Neural progenitor cell (in vitro differentiated cells): Measurements from ENCODE around the gene FDXACB1. TPM values are rescaled to one million over a fixed set of nuclear protein-coding genes. Genes with fewer than 3 reads are reported as not detected.

Source experiments
- DNase-seq: peaks from one replicate; pipeline ENCODE4 v3.0.0-alpha.2; 2016; ENCODE audit warnings: low spot score
- H2AFZ ChIP-seq: fragments of 200-600 bp; sonication (generic); replicated peaks from 2 replicates; pipeline ENCODE4 v1.6.1; 2016; ENCODE audit warnings: antibody characterized with exemption
- H3F3A ChIP-seq: fragments of 200-600 bp; sonication (generic); 2 replicates; pipeline ENCODE4 v1.6.1; 2016; ENCODE audit warnings: antibody characterized with exemption, low read depth
- H3K27ac ChIP-seq: fragments of 200-600 bp; sonication (generic); 2 replicates; pipeline ENCODE4 v1.5.1; 2016; ENCODE audit warnings: mild to moderate bottlenecking
- H3K27me3 ChIP-seq: fragments of 200-600 bp; sonication (generic); 2 replicates; pipeline ENCODE4 v1.6.1; 2016; ENCODE audit warnings: mild to moderate bottlenecking, moderate library complexity
- H3K36me3 ChIP-seq: fragments of 200-600 bp; sonication (generic); 2 replicates; pipeline ENCODE4 v1.5.1; 2016
- H3K4me1 ChIP-seq: fragments of 200-600 bp; sonication (generic); 2 replicates; pipeline ENCODE4 v1.6.1; 2016; ENCODE audit warnings: mixed run types
- H3K4me2 ChIP-seq: fragments of 200-600 bp; sonication (generic); 2 replicates; pipeline ENCODE4 v1.6.1; 2016
- H3K4me3 ChIP-seq: fragments of 200-600 bp; sonication (generic); 2 replicates; pipeline ENCODE4 v1.5.1; 2016
- H3K79me2 ChIP-seq: fragments of 200-600 bp; sonication (generic); 2 replicates; pipeline ENCODE4 v1.6.1; 2016; ENCODE audit warnings: low read depth
- H3K9ac ChIP-seq: fragments of 200-600 bp; sonication (generic); 2 replicates; pipeline ENCODE4 v1.6.1; 2016
- H3K9me3 ChIP-seq: fragments of 200-600 bp; sonication (generic); 2 replicates; pipeline ENCODE4 v1.5.1; 2016; ENCODE audit warnings: low read depth
- H4K20me1 ChIP-seq: fragments of 200-600 bp; sonication (generic); 2 replicates; pipeline ENCODE4 v1.6.1; 2016; ENCODE audit warnings: low read depth
- H3K27ac Mint-ChIP-seq: 3 replicates; pipeline ENCODE4 v1.8.0; 2021; ENCODE audit warnings: mixed read lengths
- H3K27me3 Mint-ChIP-seq: 2 replicates; pipeline ENCODE4 v1.8.0; 2022; ENCODE audit warnings: low read depth, mild to moderate bottlenecking, inconsistent platforms, moderate library complexity, mixed read lengths; ENCODE audit not compliant: insufficient read depth
- H3K36me3 Mint-ChIP-seq: 3 replicates; pipeline ENCODE4 v1.8.0; 2021; ENCODE audit warnings: mixed read lengths
- H3K4me1 Mint-ChIP-seq: 3 replicates; pipeline ENCODE4 v1.8.0; 2021; ENCODE audit warnings: mixed read lengths
- H3K4me3 Mint-ChIP-seq: 3 replicates; pipeline ENCODE4 v1.8.0; 2021; ENCODE audit warnings: mild to moderate bottlenecking, moderate library complexity, mixed read lengths
- H3K9me3 Mint-ChIP-seq: 3 replicates; pipeline ENCODE4 v1.8.0; 2020; ENCODE audit warnings: mixed read lengths
- EZH2 ChIP-seq: fragments of 200-600 bp; sonication (generic); IDR thresholded peaks from 2 replicates; pipeline ENCODE4 v1.6.1; 2017; ENCODE audit warnings: antibody characterized with exemption, mild to moderate bottlenecking, moderate library complexity
- EZH2phosphoT487 ChIP-seq: fragments of 200-600 bp; sonication (generic); IDR thresholded peaks from 2 replicates; pipeline ENCODE4 v1.6.1; 2017; ENCODE audit warnings: antibody characterized with exemption
- total RNA-seq: library from RNA; depleted of rRNA; stranded (reverse); fragments of >200 nt; gene quantifications from 2 replicates; pipeline ENCODE4 v1.2.3, GENCODE V29; 2015; ENCODE audit warnings: low replicate concordance
- TF ChIP-seq, protein P1 (sequence below): fragments of 200-600 bp; sonication (generic); IDR thresholded peaks from 2 replicates; pipeline ENCODE4 v1.5.1; 2017; ENCODE audit warnings: antibody characterized with exemption, mild to moderate bottlenecking

The FDXACB1 gene
- total RNA-seq, 1 donor from 2014 or later = 6.0 TPM

DNA sequence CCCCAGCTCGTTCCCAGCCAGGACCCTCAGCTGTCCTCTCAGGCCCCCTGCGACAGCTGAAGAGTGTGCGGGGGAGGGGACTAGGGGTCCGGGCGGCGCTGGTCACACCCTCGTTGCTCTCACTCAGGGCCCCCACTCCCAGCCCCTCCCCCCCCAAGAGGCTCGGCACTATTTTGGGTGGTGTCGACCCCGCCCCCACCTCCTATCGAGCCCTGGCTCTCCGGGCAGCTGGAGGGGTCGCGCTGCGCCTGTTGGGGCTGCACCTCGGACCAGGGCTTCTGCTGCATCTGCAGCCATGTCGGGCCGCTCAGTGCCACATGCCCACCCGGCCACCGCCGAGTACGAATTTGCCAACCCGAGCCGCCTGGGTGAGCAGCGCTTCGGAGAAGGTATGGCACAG, 33.6 kb upstream of the FDXACB1 start, which contains the start of gene HSPB2:
Gene HSPB2, plus strand, starts transcription at position 200 of the 400 bp plus-strand sequence. Its CDS starts 96 bp downstream, at position 296.
- Mint-ChIP-seq H3K9me3 (no peaks in the 10 kb centered on the region), H3K4me3 (no peak within 1 kb of the TSS), H3K4me1 (peaks cover 10% of the 10 kb centered on the region), H3K27me3 (no peaks in the 10 kb centered on the region), H3K36me3 (no peaks in the 10 kb centered on the region), H3K27ac (peak within 1 kb of the TSS; percentile 39)
- Histone ChIP-seq H3K4me1 (peaks cover 9% of the 10 kb centered on the region), H3F3A (no peaks in the 10 kb centered on the region), H3K27ac (no peak within 1 kb of the TSS), H3K36me3 (no peaks in the 10 kb centered on the region), H2AFZ (peak within 1 kb of the TSS; percentile 76), H3K4me3 (no peak within 1 kb of the TSS), H3K9me3 (no peaks in the 10 kb centered on the region), H3K9ac (no peak within 1 kb of the TSS), H4K20me1 (no peaks in the 10 kb centered on the region), H3K79me2 (no peaks in the 10 kb centered on the region), H3K4me2 (no peak within 1 kb of the TSS), H3K27me3 (no peaks in the 10 kb centered on the region)
- no peak for DNase-seq
- TF ChIP-seq EZH2 = no peak
- no peak for TF ChIP-seq EZH2phosphoT487
- TF ChIP-seq, protein P1, sequence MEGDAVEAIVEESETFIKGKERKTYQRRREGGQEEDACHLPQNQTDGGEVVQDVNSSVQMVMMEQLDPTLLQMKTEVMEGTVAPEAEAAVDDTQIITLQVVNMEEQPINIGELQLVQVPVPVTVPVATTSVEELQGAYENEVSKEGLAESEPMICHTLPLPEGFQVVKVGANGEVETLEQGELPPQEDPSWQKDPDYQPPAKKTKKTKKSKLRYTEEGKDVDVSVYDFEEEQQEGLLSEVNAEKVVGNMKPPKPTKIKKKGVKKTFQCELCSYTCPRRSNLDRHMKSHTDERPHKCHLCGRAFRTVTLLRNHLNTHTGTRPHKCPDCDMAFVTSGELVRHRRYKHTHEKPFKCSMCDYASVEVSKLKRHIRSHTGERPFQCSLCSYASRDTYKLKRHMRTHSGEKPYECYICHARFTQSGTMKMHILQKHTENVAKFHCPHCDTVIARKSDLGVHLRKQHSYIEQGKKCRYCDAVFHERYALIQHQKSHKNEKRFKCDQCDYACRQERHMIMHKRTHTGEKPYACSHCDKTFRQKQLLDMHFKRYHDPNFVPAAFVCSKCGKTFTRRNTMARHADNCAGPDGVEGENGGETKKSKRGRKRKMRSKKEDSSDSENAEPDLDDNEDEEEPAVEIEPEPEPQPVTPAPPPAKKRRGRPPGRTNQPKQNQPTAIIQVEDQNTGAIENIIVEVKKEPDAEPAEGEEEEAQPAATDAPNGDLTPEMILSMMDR = no peak

DNA sequence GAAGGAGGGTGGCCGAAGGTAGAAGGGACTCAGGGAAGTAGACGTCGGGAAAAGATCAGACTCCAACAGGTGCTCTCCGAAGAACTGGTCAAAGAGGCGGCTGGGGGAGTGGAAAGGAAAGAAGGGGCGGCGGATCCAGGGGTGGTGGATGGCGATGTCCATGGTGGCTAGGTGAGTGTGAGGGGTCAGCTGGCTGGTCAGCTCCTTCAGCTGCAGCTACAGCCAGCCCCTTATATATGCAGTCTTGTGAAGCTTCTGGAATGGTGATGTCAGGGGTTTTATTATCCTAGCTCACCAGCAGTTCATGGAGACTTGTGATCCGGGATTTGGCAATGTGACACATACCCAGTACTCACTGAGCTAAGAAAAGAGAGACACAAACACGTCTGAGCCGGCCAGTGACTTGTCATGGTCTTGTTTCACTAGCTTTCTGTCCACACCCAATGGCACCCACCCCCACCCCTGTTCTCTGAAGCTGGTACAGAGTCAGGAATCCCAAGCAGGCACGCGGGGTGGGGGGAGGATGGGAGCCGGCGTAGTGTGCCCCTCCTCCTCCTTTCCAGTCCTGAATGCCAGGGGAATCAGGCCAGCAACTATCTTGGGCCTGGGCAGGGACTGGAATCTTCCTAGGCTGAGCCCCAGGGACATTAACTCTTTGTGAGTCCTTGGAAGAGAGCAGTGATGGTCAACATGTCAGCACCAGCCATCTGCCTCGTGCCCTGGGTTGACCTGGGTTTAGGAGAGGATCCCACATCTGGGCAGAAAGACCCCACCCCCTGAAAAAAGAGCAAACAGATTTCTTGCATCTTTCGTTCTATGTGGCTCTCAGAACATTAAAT, 32.8 kb upstream of the FDXACB1 start, which contains the start of gene CRYAB:
Gene CRYAB, minus strand, starts transcription at position 208 of the 839 bp plus-strand sequence. Its CDS starts 46 bp downstream, at position 162.
- no peak within 1 kb of the TSS for H3K4me2 ChIP-seq
- H3K4me1 ChIP-seq = peaks cover 9% of the 10 kb centered on the region
- Mint-ChIP-seq H3K4me3 (no peak within 1 kb of the TSS), H3K36me3 (no peaks in the 10 kb centered on the region), H3K27ac (peak within 1 kb of the TSS; percentile 39), H3K4me1 (peaks cover 10% of the 10 kb centered on the region), H3K9me3 (no peaks in the 10 kb centered on the region), H3K27me3 (no peaks in the 10 kb centered on the region)
- H3K27me3 ChIP-seq = no peaks in the 10 kb centered on the region
- peak within 1 kb of the TSS; percentile 76 for H2AFZ ChIP-seq
- H3K79me2 ChIP-seq = no peaks in the 10 kb centered on the region
- H3K9ac ChIP-seq = no peak within 1 kb of the TSS
- no peak within 1 kb of the TSS for H3K4me3 ChIP-seq
- no peaks in the 10 kb centered on the region for H3F3A ChIP-seq
- H3K36me3 ChIP-seq = no peaks in the 10 kb centered on the region
- no peak for TF ChIP-seq EZH2phosphoT487
- no peak for TF ChIP-seq EZH2
- TF ChIP-seq, protein P1 = no peak
- H3K9me3 ChIP-seq = no peaks in the 10 kb centered on the region
- no peak within 1 kb of the TSS for H3K27ac ChIP-seq
- DNase-seq = peak; percentile 34
- H4K20me1 ChIP-seq = no peaks in the 10 kb centered on the region

DNA sequence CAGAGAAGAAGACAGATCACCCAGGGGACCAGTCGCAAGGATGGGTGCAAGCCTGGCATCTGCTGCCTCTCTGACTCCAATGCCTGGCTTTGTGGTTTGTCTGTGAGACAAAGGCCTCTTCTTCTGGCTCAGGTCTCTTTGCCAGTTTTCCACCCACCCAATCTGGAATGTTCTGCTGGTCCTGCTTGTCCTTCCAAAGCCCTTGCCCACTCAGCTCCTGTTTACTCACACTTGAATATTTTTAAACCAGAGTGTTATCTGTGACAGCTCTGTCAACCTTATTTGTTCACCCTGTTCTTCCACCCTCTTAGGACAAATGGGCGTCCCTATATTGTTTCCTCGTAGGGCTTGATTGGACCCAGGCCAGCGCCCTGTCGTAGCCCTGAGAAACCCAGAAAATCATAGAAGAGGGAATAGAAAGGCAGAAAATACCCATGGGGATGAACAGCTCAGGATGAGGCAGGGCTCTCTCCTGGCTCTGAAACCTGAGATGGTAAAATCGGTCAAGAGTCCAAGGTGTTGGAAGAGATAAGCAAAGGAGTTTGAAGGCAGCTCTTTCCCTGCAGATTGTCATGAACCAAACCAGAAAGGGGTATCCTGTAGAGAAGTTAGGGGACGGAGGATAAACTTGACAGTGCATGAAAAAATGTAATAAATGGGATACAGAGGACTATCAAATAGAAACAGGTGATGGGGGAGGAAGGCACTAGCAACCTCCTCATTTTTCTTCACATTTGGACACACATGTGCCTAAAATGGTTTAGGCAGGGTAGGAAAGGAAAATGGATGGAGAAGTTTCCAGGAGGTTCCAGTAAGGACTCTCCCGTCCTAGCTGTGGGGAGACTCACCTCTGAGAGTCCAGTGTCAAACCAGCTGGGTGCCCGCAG, 32.0 kb upstream of the FDXACB1 start:
- Histone ChIP-seq H3K27me3 (no peaks in the 10 kb centered on the region), H3K36me3 (no peaks in the 10 kb centered on the region), H3K79me2 (no peaks in the 10 kb centered on the region), H3K27ac (no peak overlapping the region), H2AFZ (no peak overlapping the region), H3F3A (no peaks in the 10 kb centered on the region), H3K4me2 (no peak overlapping the region), H3K9me3 (no peaks in the 10 kb centered on the region), H4K20me1 (no peaks in the 10 kb centered on the region), H3K9ac (no peak overlapping the region), H3K4me3 (no peak overlapping the region), H3K4me1 (peaks cover 9% of the 10 kb centered on the region)
- peak overlapping the region; percentile 9 for H3K27ac Mint-ChIP-seq
- no peak overlapping the region for H3K4me3 Mint-ChIP-seq
- no peaks in the 10 kb centered on the region for H3K36me3 Mint-ChIP-seq
- TF ChIP-seq EZH2 = no peak
- TF ChIP-seq, protein P1 = no peak
- no peak for TF ChIP-seq EZH2phosphoT487
- peaks cover 10% of the 10 kb centered on the region for H3K4me1 Mint-ChIP-seq
- H3K9me3 Mint-ChIP-seq = no peaks in the 10 kb centered on the region
- H3K27me3 Mint-ChIP-seq = no peaks in the 10 kb centered on the region
- DNase-seq = no peak
